ENCODE data around the gene SORBS1.

The SORBS1 gene

GRCh38 chr10:95511314-95511713 lies 49.9 kb downstream of the SORBS1 start:
- DNase-seq = no peak

GRCh38 chr10:95509251-95509650 lies 51.9 kb downstream of the SORBS1 start:
- no peak for DNase-seq

- DNase-seq = peak; percentile 11
Observed at GRCh38 chr10:95508730-95509129, 52.4 kb downstream of the SORBS1 start.

GRCh38 chr10:95506056-95506737 lies 55.0 kb downstream of the SORBS1 start:
- no peak for DNase-seq

GRCh38 chr10:95505641-95506040 lies 55.5 kb downstream of the SORBS1 start:
- no peak for DNase-seq

GRCh38 chr10:95505084-95505610 lies 56.0 kb downstream of the SORBS1 start:
- DNase-seq = no peak

- no peak for DNase-seq
Observed at GRCh38 chr10:95504246-95504691, 56.9 kb downstream of the SORBS1 start.

GRCh38 chr10:95503526-95503925 lies 57.6 kb downstream of the SORBS1 start:
- DNase-seq = no peak

GRCh38 chr10:95503001-95503400 lies 58.2 kb downstream of the SORBS1 start:
- DNase-seq = no peak

- DNase-seq = no peak
Observed at GRCh38 chr10:95502377-95502776, 58.8 kb downstream of the SORBS1 start.

- no peak for DNase-seq
Observed at GRCh38 chr10:95501203-95502094, 59.7 kb downstream of the SORBS1 start.

- DNase-seq = no peak
Observed at GRCh38 chr10:95500649-95501048, 60.5 kb downstream of the SORBS1 start.

- no peak for DNase-seq
Observed at GRCh38 chr10:95500097-95500496, 61.1 kb downstream of the SORBS1 start.

- DNase-seq = no peak
Observed at GRCh38 chr10:95499482-95499989, 61.6 kb downstream of the SORBS1 start.

- no peak for DNase-seq
Observed at GRCh38 chr10:95496951-95497350, 64.2 kb downstream of the SORBS1 start.

GRCh38 chr10:95496246-95496911 lies 64.8 kb downstream of the SORBS1 start:
- no peak for DNase-seq

- no peak for DNase-seq
Observed at GRCh38 chr10:95493862-95494261, 67.3 kb downstream of the SORBS1 start.

GRCh38 chr10:95487994-95488393 lies 73.2 kb downstream of the SORBS1 start:
- no peak for DNase-seq

GRCh38 chr10:95485056-95485844 lies 75.9 kb downstream of the SORBS1 start:
- DNase-seq = peak; percentile 82

- no peak for DNase-seq
Observed at GRCh38 chr10:95482501-95483233, 78.5 kb downstream of the SORBS1 start.

GRCh38 chr10:95480901-95481491 lies 80.2 kb downstream of the SORBS1 start:
- DNase-seq = peak; percentile 31

All from NCI-H226 (cell line).